SJCRH30 (cell line): Measurements from ENCODE around the gene MAMSTR. TPM values are rescaled to one million over a fixed set of nuclear protein-coding genes. Genes with fewer than 3 reads are reported as not detected.
"Not testable (repeated sequence)": the region's sequence is repeated elsewhere in the genome, so short reads cannot be mapped to it uniquely, and the experiment has no call there.

Experiments used
- DNase-seq, 2 experiments: peaks; one replicate each; pipeline ENCODE4 v3.0.0-alpha.2; 2015 to 2020
- H3K27ac ChIP-seq: fragments of 250-450 bp; sonication (Bioruptor Pico); 2 replicates; pipeline ENCODE4 v1.5.1; 2020; ENCODE audit warnings: mild to moderate bottlenecking, moderate library complexity
- H3K27me3 ChIP-seq: fragments of 250-450 bp; sonication (Bioruptor Pico); 2 replicates; pipeline ENCODE4 v1.5.1; 2020; ENCODE audit warnings: mild to moderate bottlenecking, moderate library complexity
- H3K36me3 ChIP-seq: fragments of 250-450 bp; sonication (Bioruptor Pico); 2 replicates; pipeline ENCODE4 v1.5.1; 2020; ENCODE audit warnings: mild to moderate bottlenecking, moderate library complexity
- H3K4me1 ChIP-seq: fragments of 250-450 bp; sonication (Bioruptor Pico); 2 replicates; pipeline ENCODE4 v1.5.1; 2020; ENCODE audit warnings: mild to moderate bottlenecking, moderate library complexity
- H3K4me3 ChIP-seq: fragments of 250-450 bp; sonication (Bioruptor Pico); 2 replicates; pipeline ENCODE4 v1.5.1; 2020; ENCODE audit warnings: mild to moderate bottlenecking, moderate library complexity
- H3K9me3 ChIP-seq: fragments of 250-450 bp; sonication (Bioruptor Pico); replicated peaks from 2 replicates; pipeline ENCODE4 v1.5.1; 2020; ENCODE audit warnings: mild to moderate bottlenecking, moderate library complexity
- total RNA-seq: library from RNA; depleted of rRNA; stranded (reverse); fragments of >200 nt; shearing (Covaris generic); gene quantifications from 2 replicates; pipeline ENCODE4 v1.2.3, GENCODE V29; 2014

The MAMSTR gene
- total RNA-seq, 1 experiment from 2014 or later: 24.5 TPM

GRCh38 chr19:48738557-48739403, 19.3 kb upstream of the MAMSTR start:
- peak; percentile 96 to 98 for DNase-seq
- no peak overlapping the region for H3K27ac ChIP-seq
- peak overlapping the region; percentile 45 for H3K4me3 ChIP-seq
- H3K27me3 ChIP-seq: no peaks in the 10 kb centered on the region
- peaks cover 5% of the 10 kb centered on the region; the same call in 1 of the 2 replicates for H3K4me1 ChIP-seq
- H3K36me3 ChIP-seq: no peaks in the 10 kb centered on the region
- H3K9me3 ChIP-seq: no peaks in the 10 kb centered on the region

- H3K4me3 ChIP-seq: no peak overlapping the region
- H3K36me3 ChIP-seq: no peaks in the 10 kb centered on the region
- no peaks in the 10 kb centered on the region for H3K9me3 ChIP-seq
- DNase-seq: peak; percentile 29 to 55
- H3K27me3 ChIP-seq: no peaks in the 10 kb centered on the region
- H3K4me1 ChIP-seq: peaks cover 5% of the 10 kb centered on the region; the same call in 1 of the 2 replicates
- no peak overlapping the region for H3K27ac ChIP-seq
Observed at GRCh38 chr19:48737360-48737998, 18.0 kb upstream of the MAMSTR start.

GRCh38 chr19:48735031-48735615, 15.6 kb upstream of the MAMSTR start:
- H3K4me3 ChIP-seq: no peak overlapping the region
- no peaks in the 10 kb centered on the region for H3K9me3 ChIP-seq
- no peak for DNase-seq
- no peaks in the 10 kb centered on the region for H3K27me3 ChIP-seq
- H3K36me3 ChIP-seq: no peaks in the 10 kb centered on the region
- H3K4me1 ChIP-seq: peaks cover 5% of the 10 kb centered on the region; the same call in 1 of the 2 replicates
- no peak overlapping the region for H3K27ac ChIP-seq

GRCh38 chr19:48734625-48735024, 15.1 kb upstream of the MAMSTR start:
- H3K4me1 ChIP-seq: peaks cover 5% of the 10 kb centered on the region; the same call in 1 of the 2 replicates
- H3K27ac ChIP-seq: no peak overlapping the region
- no peaks in the 10 kb centered on the region for H3K36me3 ChIP-seq
- no peak overlapping the region for H3K4me3 ChIP-seq
- no peaks in the 10 kb centered on the region for H3K9me3 ChIP-seq
- no peaks in the 10 kb centered on the region for H3K27me3 ChIP-seq
- DNase-seq: no peak

DNA sequence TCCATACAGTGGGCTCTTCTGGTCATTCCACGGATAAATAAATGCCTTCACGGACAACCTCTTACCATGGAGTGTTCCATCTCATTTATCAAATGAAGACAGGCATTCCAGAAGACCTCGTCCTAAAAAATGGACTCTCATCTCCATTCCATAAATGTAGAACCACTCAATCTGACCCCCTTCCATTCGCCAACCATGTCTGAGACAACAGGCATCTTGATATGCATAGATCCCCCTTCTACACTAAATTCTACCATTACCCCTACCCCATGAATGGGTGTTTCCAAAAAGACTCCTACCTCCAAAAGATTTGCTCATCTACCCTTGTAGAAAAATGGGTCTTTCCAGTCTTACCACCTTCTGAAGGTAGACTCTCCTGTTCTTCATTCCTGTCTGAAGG, 11.9 kb upstream of the MAMSTR start:
- no peak for DNase-seq

DNA sequence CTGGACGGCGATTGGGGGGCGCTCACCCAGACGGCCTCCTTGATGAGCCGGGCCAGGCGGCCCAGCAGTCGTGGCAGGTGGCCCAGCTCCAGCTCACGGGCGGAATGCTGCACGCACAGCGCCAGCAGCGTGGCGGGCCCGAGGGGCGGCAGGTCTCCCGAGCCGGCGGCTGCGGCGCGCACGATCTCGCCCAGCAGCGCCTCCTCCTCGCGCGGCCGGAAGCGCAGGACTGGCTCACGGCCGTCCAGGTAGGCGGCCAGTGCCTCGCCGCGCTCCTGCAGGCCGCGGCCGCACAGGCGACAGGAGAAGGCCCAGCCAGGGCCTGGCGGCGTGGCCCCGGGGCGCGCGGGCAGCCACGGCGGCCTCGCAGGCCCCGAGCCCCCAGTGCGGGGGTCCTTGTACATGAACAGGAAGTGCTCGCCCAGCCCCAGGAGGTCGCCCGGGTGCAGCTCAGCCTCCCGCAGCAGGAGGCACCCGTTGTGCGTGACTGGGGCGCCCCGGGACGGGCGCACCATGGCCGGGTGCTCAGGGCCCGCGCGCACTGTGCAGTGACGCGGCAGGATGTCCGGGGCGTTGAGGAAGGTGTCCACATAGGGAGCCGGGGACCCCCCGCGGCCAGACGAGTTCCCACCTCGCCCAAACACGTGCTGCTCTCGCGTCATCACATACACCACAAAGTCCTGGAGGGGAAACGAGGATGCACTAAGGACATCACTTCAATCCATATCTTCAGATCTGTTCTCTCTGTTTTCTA, 9.6 kb upstream of the MAMSTR start:
- Histone ChIP-seq H3K9me3 (no peaks in the 10 kb centered on the region), H3K36me3 (no peaks in the 10 kb centered on the region), H3K4me3 (no peak overlapping the region), H3K27me3 (no peaks in the 10 kb centered on the region), H3K27ac (no peak overlapping the region), H3K4me1 (peaks cover 6% of the 10 kb centered on the region)
- DNase-seq: no peak

More for the DNA sequence above, 11.9 kb upstream of the MAMSTR start:
- Histone ChIP-seq H3K4me1 (no peaks in the 10 kb centered on the region), H3K27ac (no peak overlapping the region), H3K9me3 (no peaks in the 10 kb centered on the region), H3K4me3 (no peak overlapping the region), H3K36me3 (no peaks in the 10 kb centered on the region), H3K27me3 (no peaks in the 10 kb centered on the region)

DNA sequence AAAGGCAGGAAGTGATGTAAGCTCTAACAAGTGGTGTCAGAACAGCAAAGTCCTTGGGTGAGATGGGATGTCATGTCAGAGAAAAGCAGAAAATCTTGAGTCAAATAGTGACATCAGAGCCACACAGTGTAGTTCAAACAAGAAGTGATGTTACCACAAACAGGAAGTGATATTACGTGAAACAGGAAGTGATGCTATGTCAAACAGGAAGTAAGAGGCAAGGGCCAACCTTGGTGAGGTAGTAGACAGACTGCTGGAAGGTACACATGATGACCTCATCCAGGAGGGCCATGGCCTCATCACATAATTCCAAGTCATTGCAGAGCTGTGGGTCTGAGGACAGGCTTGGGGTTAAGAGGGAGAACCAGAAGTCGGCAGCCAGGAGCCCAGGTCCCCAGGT, 7.0 kb upstream of the MAMSTR start:
- Histone ChIP-seq H3K27ac (no peak overlapping the region), H3K9me3 (no peaks in the 10 kb centered on the region)
- no peak for DNase-seq

GRCh38 chr19:48724796-48725753, 5.5 kb upstream of the MAMSTR start:
- H3K4me1 ChIP-seq: peaks cover 6% of the 10 kb centered on the region
- DNase-seq: peak; percentile 91 to 97
- peak overlapping the region; percentile 72 for H3K27ac ChIP-seq
- no peaks in the 10 kb centered on the region for H3K36me3 ChIP-seq
- no peaks in the 10 kb centered on the region for H3K27me3 ChIP-seq
- H3K4me3 ChIP-seq: peak overlapping the region; percentile 36
- no peaks in the 10 kb centered on the region for H3K9me3 ChIP-seq

More for the DNA sequence above, 7.0 kb upstream of the MAMSTR start:
- Histone ChIP-seq H3K36me3 (no peaks in the 10 kb centered on the region), H3K4me1 (peaks cover 6% of the 10 kb centered on the region), H3K4me3 (no peak overlapping the region), H3K27me3 (no peaks in the 10 kb centered on the region)

- Histone ChIP-seq H3K36me3 (no peaks in the 10 kb centered on the region), H3K4me1 (peaks cover 6% of the 10 kb centered on the region), H3K4me3 (no peak overlapping the region), H3K27me3 (no peaks in the 10 kb centered on the region), H3K9me3 (no peaks in the 10 kb centered on the region), H3K27ac (no peak overlapping the region)
- no peak for DNase-seq
Observed at GRCh38 chr19:48722196-48722708, 2.7 kb upstream of the MAMSTR start.

GRCh38 chr19:48720613-48721296, 1.2 kb upstream of the MAMSTR start:
- peak overlapping the region; percentile 68 for H3K4me3 ChIP-seq
- peaks cover 6% of the 10 kb centered on the region for H3K4me1 ChIP-seq
- H3K9me3 ChIP-seq: no peaks in the 10 kb centered on the region
- no peaks in the 10 kb centered on the region for H3K27me3 ChIP-seq
- H3K27ac ChIP-seq: peak overlapping the region; percentile 97
- DNase-seq: peak; percentile 99
- peaks cover 3% of the 10 kb centered on the region; the same call in 1 of the 2 replicates for H3K36me3 ChIP-seq

GRCh38 chr19:48720251-48720612, 707 bp upstream of the MAMSTR start:
- DNase-seq: peak in 1 of 2 experiments; percentile 71
- peak overlapping the region; percentile 68 for H3K4me3 ChIP-seq
- H3K9me3 ChIP-seq: no peaks in the 10 kb centered on the region
- H3K36me3 ChIP-seq: peaks cover 8% of the 10 kb centered on the region
- H3K27me3 ChIP-seq: no peaks in the 10 kb centered on the region
- peak overlapping the region; percentile 97 for H3K27ac ChIP-seq
- peaks cover 3% of the 10 kb centered on the region for H3K4me1 ChIP-seq

DNA sequence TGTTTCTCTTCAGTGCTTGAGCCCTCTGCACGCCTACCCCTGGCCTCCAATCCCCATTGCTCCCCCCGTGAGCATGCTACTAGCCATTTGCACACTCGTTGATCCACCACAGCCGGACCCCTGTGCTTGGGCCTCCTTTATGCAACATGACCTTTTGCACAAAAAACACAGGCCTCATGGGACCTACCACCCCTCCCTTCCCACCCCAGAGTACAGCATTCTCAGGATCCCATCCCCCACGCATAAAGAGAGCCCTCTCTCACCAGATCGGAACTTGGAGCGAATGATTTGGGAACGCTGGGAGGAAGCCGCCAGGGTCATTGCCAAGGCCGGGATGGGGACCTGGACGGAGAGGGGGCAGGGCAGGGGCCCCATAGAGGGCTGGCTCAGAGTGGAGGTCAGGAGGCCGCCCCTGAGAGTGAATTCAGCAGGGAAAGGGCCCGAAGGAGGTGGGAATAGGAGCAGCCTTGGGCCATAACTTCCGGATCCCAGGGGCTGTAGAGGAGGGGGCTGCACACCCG, 754 bp downstream of the MAMSTR start:
- H3K27me3 ChIP-seq: no peaks in the 10 kb centered on the region
- peak overlapping the region; percentile 68 for H3K4me3 ChIP-seq
- DNase-seq: peak; percentile 43 to 55
- H3K27ac ChIP-seq: peak overlapping the region; percentile 97
- no peaks in the 10 kb centered on the region for H3K4me1 ChIP-seq
- no peaks in the 10 kb centered on the region for H3K9me3 ChIP-seq
- H3K36me3 ChIP-seq: peaks cover 21% of the 10 kb centered on the region

- H3K27me3 ChIP-seq, H3K27ac ChIP-seq, DNase-seq, H3K9me3 ChIP-seq, H3K4me1 ChIP-seq: not testable (repeated sequence)
- peak overlapping the region; percentile 68 for H3K4me3 ChIP-seq
- peaks cover 28% of the 10 kb centered on the region for H3K36me3 ChIP-seq
Observed at GRCh38 chr19:48718106-48718505, 1.4 kb downstream of the MAMSTR start.
